ENCODE results near the gene RGL4. TPM values are rescaled to one million over a fixed set of nuclear protein-coding genes. Genes with fewer than 3 reads are reported as not detected.

The RGL4 gene
- total and polyA plus RNA-seq, 2 of the 13 experiments (the other 11 are each of a cell fraction or from before 2014, with no cell fraction given), result not detected

DNA sequence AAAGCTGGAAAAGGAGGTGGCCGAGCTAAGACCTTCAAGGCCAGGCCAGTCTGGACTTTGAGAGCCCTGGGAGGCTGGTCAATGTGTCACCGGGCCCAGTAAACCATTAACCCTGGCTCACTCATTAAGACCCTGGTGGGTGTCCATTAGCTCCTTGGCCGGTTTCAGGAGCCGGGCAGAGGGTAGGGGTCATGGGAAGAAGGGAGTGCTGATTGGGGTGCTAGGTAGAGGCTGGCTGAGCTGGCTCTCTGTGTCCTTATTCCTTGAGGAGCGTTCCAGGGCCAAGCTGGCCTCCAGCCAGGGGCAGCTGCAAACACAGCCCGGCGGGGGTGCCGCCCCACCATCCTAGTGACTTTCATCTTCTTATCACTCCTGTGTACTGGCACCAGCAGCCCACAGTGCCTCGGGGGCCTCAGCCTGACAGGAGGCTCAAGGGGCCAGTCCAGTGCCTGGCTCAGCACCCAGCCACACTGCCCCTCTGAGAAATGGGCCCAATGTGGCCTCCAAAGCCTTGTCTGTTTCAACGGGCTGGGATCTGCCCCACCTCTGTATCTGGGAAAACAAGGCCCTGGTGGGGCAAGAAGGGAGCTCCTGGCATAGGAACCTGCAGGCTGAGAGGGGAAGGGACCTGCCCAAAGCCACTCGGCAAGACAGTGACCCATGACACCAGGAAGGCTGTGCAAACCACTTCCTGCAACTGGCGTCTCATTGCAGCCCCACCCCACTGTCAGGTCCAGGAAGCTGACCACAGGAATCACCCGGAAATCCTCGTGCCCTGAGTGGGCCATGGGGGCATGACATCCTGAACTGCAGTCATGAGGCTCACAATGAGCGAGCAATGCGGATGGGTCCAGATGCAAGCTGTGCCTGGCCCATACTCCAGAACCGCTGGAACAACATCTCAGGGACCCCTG, 15.1 kb upstream of the RGL4 start (continued):
- TF ChIP-seq, protein P1, sequence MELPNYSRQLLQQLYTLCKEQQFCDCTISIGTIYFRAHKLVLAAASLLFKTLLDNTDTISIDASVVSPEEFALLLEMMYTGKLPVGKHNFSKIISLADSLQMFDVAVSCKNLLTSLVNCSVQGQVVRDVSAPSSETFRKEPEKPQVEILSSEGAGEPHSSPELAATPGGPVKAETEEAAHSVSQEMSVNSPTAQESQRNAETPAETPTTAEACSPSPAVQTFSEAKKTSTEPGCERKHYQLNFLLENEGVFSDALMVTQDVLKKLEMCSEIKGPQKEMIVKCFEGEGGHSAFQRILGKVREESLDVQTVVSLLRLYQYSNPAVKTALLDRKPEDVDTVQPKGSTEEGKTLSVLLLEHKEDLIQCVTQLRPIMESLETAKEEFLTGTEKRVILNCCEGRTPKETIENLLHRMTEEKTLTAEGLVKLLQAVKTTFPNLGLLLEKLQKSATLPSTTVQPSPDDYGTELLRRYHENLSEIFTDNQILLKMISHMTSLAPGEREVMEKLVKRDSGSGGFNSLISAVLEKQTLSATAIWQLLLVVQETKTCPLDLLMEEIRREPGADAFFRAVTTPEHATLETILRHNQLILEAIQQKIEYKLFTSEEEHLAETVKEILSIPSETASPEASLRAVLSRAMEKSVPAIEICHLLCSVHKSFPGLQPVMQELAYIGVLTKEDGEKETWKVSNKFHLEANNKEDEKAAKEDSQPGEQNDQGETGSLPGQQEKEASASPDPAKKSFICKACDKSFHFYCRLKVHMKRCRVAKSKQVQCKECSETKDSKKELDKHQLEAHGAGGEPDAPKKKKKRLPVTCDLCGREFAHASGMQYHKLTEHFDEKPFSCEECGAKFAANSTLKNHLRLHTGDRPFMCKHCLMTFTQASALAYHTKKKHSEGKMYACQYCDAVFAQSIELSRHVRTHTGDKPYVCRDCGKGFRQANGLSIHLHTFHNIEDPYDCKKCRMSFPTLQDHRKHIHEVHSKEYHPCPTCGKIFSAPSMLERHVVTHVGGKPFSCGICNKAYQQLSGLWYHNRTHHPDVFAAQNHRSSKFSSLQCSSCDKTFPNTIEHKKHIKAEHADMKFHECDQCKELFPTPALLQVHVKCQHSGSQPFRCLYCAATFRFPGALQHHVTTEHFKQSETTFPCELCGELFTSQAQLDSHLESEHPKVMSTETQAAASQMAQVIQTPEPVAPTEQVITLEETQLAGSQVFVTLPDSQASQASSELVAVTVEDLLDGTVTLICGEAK (IDR thresholded peaks at IDR 0.05), result no peak
- TF ChIP-seq, protein P1 (CRISPR knock-in tag; IDR thresholded peaks at IDR 0.05), result 0 out of 2 replicates have a peak, but pooled peaks have one; percentile 19
- TF ChIP-seq RAD21 (CRISPR knock-in tag; IDR thresholded peaks at IDR 0.05) (no peak), RCOR2 (CRISPR knock-in tag; IDR thresholded peaks at IDR 0.05) (0 out of 2 replicates have a peak, but pooled peaks have one; percentile 40), ZNF263 (CRISPR knock-in tag; IDR thresholded peaks at IDR 0.05) (no peak), ZNF572 (CRISPR knock-in tag; IDR thresholded peaks at IDR 0.05) (peak; percentile 85; the same call in 1 of the 2 replicates), JUND (CRISPR knock-in tag; IDR thresholded peaks at IDR 0.05) (no peak), ZMYM2 (CRISPR knock-in tag; IDR thresholded peaks at IDR 0.05) (peak; percentile 46; the same call in 1 of the 2 replicates), NFIC (IDR thresholded peaks at IDR 0.05; ENCODE audit: low read length) (no peak), TRIM24 (CRISPR knock-in tag; IDR thresholded peaks at IDR 0.05) (no peak), ZNF383 (CRISPR knock-in tag; IDR thresholded peaks at IDR 0.05; ENCODE audit: borderline replicate concordance) (no peak), ZNF678 (CRISPR knock-in tag; IDR thresholded peaks at IDR 0.05) (no peak), YEATS4 (CRISPR knock-in tag; IDR thresholded peaks at IDR 0.05; ENCODE audit: borderline replicate concordance) (peak; percentile 54; the same call in 1 of the 2 replicates), HOXD1 (CRISPR knock-in tag; IDR thresholded peaks at IDR 0.05) (no peak)
- TF ChIP-seq, protein P2, sequence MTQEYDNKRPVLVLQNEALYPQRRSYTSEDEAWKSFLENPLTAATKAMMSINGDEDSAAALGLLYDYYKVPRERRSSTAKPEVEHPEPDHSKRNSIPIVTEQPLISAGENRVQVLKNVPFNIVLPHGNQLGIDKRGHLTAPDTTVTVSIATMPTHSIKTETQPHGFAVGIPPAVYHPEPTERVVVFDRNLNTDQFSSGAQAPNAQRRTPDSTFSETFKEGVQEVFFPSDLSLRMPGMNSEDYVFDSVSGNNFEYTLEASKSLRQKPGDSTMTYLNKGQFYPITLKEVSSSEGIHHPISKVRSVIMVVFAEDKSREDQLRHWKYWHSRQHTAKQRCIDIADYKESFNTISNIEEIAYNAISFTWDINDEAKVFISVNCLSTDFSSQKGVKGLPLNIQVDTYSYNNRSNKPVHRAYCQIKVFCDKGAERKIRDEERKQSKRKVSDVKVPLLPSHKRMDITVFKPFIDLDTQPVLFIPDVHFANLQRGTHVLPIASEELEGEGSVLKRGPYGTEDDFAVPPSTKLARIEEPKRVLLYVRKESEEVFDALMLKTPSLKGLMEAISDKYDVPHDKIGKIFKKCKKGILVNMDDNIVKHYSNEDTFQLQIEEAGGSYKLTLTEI (CRISPR knock-in tag; conservative IDR thresholded peaks at IDR 0.05), result no peak
- TF ChIP-seq, protein P3, sequence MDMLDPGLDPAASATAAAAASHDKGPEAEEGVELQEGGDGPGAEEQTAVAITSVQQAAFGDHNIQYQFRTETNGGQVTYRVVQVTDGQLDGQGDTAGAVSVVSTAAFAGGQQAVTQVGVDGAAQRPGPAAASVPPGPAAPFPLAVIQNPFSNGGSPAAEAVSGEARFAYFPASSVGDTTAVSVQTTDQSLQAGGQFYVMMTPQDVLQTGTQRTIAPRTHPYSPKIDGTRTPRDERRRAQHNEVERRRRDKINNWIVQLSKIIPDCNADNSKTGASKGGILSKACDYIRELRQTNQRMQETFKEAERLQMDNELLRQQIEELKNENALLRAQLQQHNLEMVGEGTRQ (IDR thresholded peaks at IDR 0.05; ENCODE audit: low read depth, low read length), result no peak
- TF ChIP-seq, protein P3 (CRISPR knock-in tag; IDR thresholded peaks at IDR 0.05; ENCODE audit: borderline replicate concordance), result no peak
